ENCODE results near the gene SNX13.

- TF ChIP-seq ELF1 (IDR thresholded peaks at IDR 0.05) (no peak), CTCF (IDR thresholded peaks at IDR 0.05) (no peak), TAF1 (IDR thresholded peaks at IDR 0.05; ENCODE audit: borderline replicate concordance, low read depth, low read length) (no peak), RFX5 (IDR thresholded peaks at IDR 0.05; ENCODE audit: low read length) (no peak)
Measured at GRCh38 chr7:17907014-17907413, 33.3 kb downstream of the SNX13 start.
